HEK293T (cell line): ENCODE measurements around the gene TEX30.

Experiments used
- CTCF ChIA-PET: fragments of 350-600 bp; formaldehyde crosslinking; extraction: SDS; loops from one replicate; lab custom pipeline; 2021; ENCODE audit warnings: antibody characterized with exemption, inconsistent platforms; lab: Yijun Ruan, JAX
- POLR2A ChIA-PET: fragments of 350-600 bp; formaldehyde crosslinking; extraction: SDS; loops from one replicate; lab custom pipeline; 2020; ENCODE audit warnings: antibody characterized with exemption, inconsistent platforms; lab: Yijun Ruan, JAX
- DNase-seq: peaks from one replicate; pipeline ENCODE4 v3.0.0; 2012; ENCODE audit warnings: mixed read lengths; ENCODE audit errors: extremely low spot score
- ARNT ChIP-seq: fragments of 450-650 bp; IDR thresholded peaks from 2 replicates; pipeline ENCODE4 v1.6.1; 2017; ENCODE audit warnings: mild to moderate bottlenecking
- BHLHE40 ChIP-seq: fragments of 450-650 bp; IDR thresholded peaks from 2 replicates; pipeline ENCODE4 v1.6.1; 2016; ENCODE audit warnings: mild to moderate bottlenecking, moderate library complexity, borderline replicate concordance
- CTBP1 ChIP-seq: fragments of 450-650 bp; IDR thresholded peaks from 2 replicates; pipeline ENCODE4 v1.6.1; 2016; ENCODE audit warnings: borderline replicate concordance
- ELF4 ChIP-seq: fragments of 450-650 bp; IDR thresholded peaks from 2 replicates; pipeline ENCODE4 v1.6.1; 2017; ENCODE audit warnings: antibody characterized with exemption
- FOXA1 ChIP-seq: fragments of 450-650 bp; IDR thresholded peaks from 2 replicates; pipeline ENCODE4 v1.6.1; 2016; ENCODE audit warnings: mild to moderate bottlenecking
- FOXK2 ChIP-seq: fragments of 450-650 bp; IDR thresholded peaks from 2 replicates; pipeline ENCODE4 v1.6.1; 2016; ENCODE audit warnings: mild to moderate bottlenecking
- FOXM1 ChIP-seq: fragments of 450-650 bp; IDR thresholded peaks from 2 replicates; pipeline ENCODE4 v1.6.1; 2017; ENCODE audit warnings: mild to moderate bottlenecking, borderline replicate concordance
- HDGF ChIP-seq: fragments of 450-650 bp; IDR thresholded peaks from 2 replicates; pipeline ENCODE4 v1.6.1; 2017; ENCODE audit warnings: antibody characterized with exemption, borderline replicate concordance
- L3MBTL2 ChIP-seq: fragments of 450-650 bp; conservative IDR thresholded peaks from 2 replicates; pipeline ENCODE4 v1.6.1; 2016; ENCODE audit warnings: mild to moderate bottlenecking
- LEF1 ChIP-seq: fragments of 450-650 bp; IDR thresholded peaks from 2 replicates; pipeline ENCODE4 v1.6.1; 2017; ENCODE audit warnings: mild to moderate bottlenecking, borderline replicate concordance
- NFRKB ChIP-seq: fragments of 450-650 bp; IDR thresholded peaks from 2 replicates; pipeline ENCODE4 v1.6.1; 2016; ENCODE audit warnings: mild to moderate bottlenecking, moderate library complexity
- PKNOX1 ChIP-seq: fragments of 450-650 bp; IDR thresholded peaks from 2 replicates; pipeline ENCODE4 v1.6.1; 2016
- SP1 ChIP-seq: fragments of 450-650 bp; IDR thresholded peaks from 2 replicates; pipeline ENCODE4 v1.6.1; 2017
- SUZ12 ChIP-seq: fragments of 450-650 bp; IDR thresholded peaks from 2 replicates; pipeline ENCODE4 v1.6.1; 2016; ENCODE audit warnings: mild to moderate bottlenecking
- TARDBP ChIP-seq: fragments of 450-650 bp; IDR thresholded peaks from 2 replicates; pipeline ENCODE4 v1.6.1; 2016
- ZNF384 ChIP-seq: fragments of 450-650 bp; IDR thresholded peaks from 2 replicates; pipeline ENCODE4 v1.6.1; 2016

The TEX30 gene

GRCh38 chr13:102773441-102774213 lies at the start of gene TEX30:
Gene TEX30 (minus strand): TSS chr13:102773786. CDS start chr13:102770026, 3,760 bp downstream.
- TF ChIP-seq L3MBTL2: peak; percentile 96
- TF ChIP-seq ARNT: no peak
- no peak for TF ChIP-seq SP1
- DNase-seq: peak; percentile 76
- CTCF ChIA-PET: no interaction called here
- POLR2A ChIA-PET: interaction anchor here (0.5 to 1.9 kb wide), 12 partner anchors 12 to 177 kb away, joined by 3 to 10 read pairs (median 4); partner anchors contain the start of genes ERCC5 and TPP2

- TF ChIP-seq NFRKB (no peak), CTBP1 (no peak), L3MBTL2 (no peak), HDGF (no peak), ARNT (no peak), FOXA1 (no peak)
- DNase-seq: no peak
- ChIA-PET POLR2A (no interaction called here), CTCF (interaction anchor here (0.5 kb wide), 1 partner anchor 15 kb away, joined by 7 read pairs; no protein-coding TSS in a partner anchor)
These were observed 44.3 kb upstream of the TEX30 start for GRCh38 chr13:102817907-102818306.

- DNase-seq: no peak
- no peak for TF ChIP-seq SP1
- no peak for TF ChIP-seq LEF1
- no peak for TF ChIP-seq L3MBTL2
- no peak for TF ChIP-seq ARNT
- TF ChIP-seq FOXA1: no peak
- no peak for TF ChIP-seq HDGF
- TF ChIP-seq BHLHE40: no peak
- TF ChIP-seq ZNF384: no peak
- TF ChIP-seq NFRKB: no peak
- no peak for TF ChIP-seq CTBP1
- TF ChIP-seq ELF4: no peak
- TF ChIP-seq PKNOX1: no peak
- no peak for TF ChIP-seq FOXK2
- no peak for TF ChIP-seq TARDBP
- no peak for TF ChIP-seq SUZ12
- no peak for TF ChIP-seq FOXM1
- ChIA-PET POLR2A (no interaction called here), CTCF (interaction anchor here (0.5 to 0.6 kb wide), 2 partner anchors 15 to 1514 kb away, joined by 7 read pairs; no protein-coding TSS in a partner anchor)
These were observed 43.7 kb upstream of the TEX30 start for GRCh38 chr13:102817241-102817640.

GRCh38 chr13:102816708-102817107 lies 43.1 kb upstream of the TEX30 start:
- CTCF ChIA-PET: interaction anchor here (0.6 kb wide), 1 partner anchor 1513 kb away, joined by 7 read pairs; no protein-coding TSS in a partner anchor

GRCh38 chr13:102815788-102816187 lies 42.2 kb upstream of the TEX30 start:
- TF ChIP-seq FOXA1 (no peak), ARNT (no peak), ZNF384 (no peak), PKNOX1 (no peak), FOXK2 (no peak), FOXM1 (no peak), SP1 (no peak), L3MBTL2 (no peak), CTBP1 (no peak), TARDBP (no peak), HDGF (no peak), ELF4 (no peak), LEF1 (no peak)
- no peak for DNase-seq
- POLR2A ChIA-PET: interaction anchor here (1.9 kb wide), 1 partner anchor 15 kb away, joined by 6 read pairs; no protein-coding TSS in a partner anchor
- CTCF ChIA-PET: no interaction called here

More at GRCh38 chr13:102816708-102817107, 43.1 kb upstream of the TEX30 start:
- no peak for TF ChIP-seq ZNF384
- TF ChIP-seq FOXK2: no peak
- no peak for DNase-seq
- POLR2A ChIA-PET: no interaction called here

GRCh38 chr13:102814793-102815192 lies 41.2 kb upstream of the TEX30 start:
- ChIA-PET CTCF (no interaction called here), POLR2A (interaction anchor here (1.4 to 1.9 kb wide), 2 partner anchors 14 to 31 kb away, joined by 3 to 6 read pairs; partner anchors contain the start of gene ERCC5)
- no peak for TF ChIP-seq FOXA1
- no peak for TF ChIP-seq FOXK2
- TF ChIP-seq ARNT: no peak
- DNase-seq: no peak

GRCh38 chr13:102814025-102814607 lies 40.5 kb upstream of the TEX30 start:
- POLR2A ChIA-PET: interaction anchor here (1.4 to 1.9 kb wide), 3 partner anchors 14 to 41 kb away, joined by 3 to 6 read pairs (median 5); partner anchors contain the start of genes ERCC5 and TEX30
- DNase-seq: no peak
- TF ChIP-seq FOXM1 (no peak), ARNT (no peak), CTBP1 (no peak), FOXK2 (no peak), SP1 (no peak), ELF4 (no peak), PKNOX1 (no peak), TARDBP (no peak), HDGF (no peak), NFRKB (no peak), BHLHE40 (no peak)
- CTCF ChIA-PET: no interaction called here
